ENCODE results near the gene ZFYVE19.

Gene ZFYVE19

DNA sequence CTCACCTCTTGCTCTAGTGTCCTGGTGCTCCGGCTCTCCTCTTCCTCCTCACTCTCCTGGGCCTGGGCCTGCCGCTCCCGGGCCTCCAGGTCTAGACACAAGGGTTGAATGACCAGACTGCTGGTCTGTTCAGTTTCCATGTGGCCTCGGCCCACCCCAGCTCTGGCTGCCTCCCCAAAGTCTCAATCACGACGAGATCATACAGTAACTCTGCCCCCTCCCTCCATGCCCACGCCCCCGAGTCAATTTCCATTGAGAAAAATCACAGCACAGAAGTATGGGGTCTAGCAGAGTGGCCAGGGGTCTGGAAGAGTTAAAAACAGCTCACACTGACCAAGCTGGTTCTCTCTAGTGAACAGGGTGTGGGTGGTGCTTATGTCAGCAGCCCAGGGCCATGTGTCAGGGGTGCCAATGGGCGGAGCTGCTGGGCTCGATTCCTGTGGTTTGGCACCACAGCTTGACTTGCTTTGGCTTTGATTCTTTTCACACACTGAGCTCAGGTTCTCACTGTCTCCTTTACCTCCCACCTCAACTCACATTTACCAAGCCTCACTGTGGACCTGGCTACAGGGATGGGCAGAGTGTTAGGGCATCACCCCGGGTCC is 30.2 kb upstream of the ZFYVE19 start:
- DNase-seq = no peak

DNA sequence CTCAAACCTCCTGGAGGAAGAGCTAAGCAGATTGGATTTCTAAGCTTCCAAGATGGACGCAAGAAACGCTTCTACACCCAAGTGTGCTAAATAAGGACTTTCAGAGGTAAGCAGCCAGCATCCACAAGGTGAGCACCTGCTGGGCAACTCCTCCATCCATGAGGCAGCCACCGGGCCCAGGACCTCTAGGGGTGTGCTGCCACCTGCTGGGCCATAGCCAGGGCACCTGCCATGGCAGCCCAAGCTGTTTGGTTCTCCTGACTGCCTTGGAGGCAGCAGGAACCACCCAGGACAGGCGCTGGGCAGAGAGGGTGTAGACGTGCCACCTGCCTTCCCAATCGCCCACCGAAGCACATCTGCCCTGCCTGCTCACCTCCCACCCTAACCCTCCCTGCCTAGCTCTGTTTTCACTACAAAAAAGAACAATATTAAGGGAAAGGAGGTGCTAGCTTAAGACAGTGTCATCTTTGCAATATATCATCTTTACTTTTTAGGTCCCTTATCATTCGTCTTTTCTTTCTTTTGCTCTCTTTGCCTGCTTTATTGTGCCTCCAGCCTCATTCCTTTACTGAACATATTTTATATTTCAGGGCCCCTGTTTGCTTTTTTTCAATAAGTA is 24.2 kb upstream of the ZFYVE19 start:
- peak; percentile 92 for DNase-seq

DNA sequence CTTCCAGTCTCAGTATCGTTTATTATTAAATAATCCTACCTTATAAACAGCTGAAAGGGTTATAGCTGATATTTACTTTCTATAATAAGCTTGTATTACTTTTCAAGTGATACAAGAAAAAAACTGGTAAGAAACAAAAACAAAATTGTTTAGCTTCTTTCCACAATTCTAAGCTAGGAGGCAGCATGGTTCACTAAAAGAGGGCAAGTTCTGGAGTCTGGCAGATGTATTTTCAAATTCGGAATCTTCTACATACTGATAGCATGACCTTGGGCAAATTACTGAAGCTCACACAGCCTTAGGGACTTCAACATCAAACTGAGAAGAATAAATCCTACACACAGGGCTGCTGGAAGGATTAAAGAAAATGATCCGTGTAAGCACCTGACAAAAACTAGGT is 21.7 kb upstream of the ZFYVE19 start:
- peak; percentile 16 for DNase-seq

DNA sequence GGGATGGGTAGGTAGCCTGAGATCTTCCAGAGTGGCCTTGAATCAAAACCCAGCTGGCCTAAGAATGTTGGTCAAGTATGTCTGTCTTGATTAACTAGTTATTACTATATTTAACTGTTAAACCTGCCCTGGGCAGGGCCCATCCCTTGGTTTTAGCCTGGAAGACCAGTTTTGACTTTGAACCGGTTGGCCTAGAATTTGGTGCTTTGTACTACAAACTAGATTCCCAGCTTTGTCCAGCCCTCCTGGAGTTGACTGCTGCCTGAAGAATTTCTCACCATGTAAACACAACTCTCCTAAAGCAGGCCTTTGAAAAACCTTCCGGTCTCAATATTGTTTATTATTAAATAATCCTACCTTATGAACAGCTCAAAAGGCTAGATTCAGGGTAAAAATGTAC is 21.1 kb upstream of the ZFYVE19 start:
- peak; percentile 23 for DNase-seq

DNA sequence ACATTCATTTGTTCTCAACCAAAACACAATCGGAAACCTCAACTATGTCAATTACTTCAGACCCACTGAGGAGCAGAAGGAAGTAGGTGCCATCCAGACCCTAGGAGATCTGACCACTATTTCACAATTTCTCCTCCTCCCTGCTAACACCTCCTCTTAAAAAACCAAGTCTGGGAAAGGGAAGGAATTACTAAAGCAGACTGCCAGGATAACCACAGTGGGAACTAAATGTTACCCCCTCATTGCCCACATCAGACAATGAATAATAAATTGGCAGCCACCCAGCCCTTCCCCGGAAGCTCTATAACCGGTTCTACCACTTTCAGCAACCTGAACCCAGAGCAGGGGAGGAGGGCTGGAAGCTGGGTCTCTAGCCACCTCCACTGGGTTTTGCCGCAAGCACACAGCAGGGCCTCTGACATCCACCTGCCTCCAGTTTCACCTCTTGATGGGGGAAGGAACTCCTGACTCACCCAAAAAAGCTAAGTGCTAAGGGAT is 19.5 kb upstream of the ZFYVE19 start:
- DNase-seq = peak; percentile 97

DNA sequence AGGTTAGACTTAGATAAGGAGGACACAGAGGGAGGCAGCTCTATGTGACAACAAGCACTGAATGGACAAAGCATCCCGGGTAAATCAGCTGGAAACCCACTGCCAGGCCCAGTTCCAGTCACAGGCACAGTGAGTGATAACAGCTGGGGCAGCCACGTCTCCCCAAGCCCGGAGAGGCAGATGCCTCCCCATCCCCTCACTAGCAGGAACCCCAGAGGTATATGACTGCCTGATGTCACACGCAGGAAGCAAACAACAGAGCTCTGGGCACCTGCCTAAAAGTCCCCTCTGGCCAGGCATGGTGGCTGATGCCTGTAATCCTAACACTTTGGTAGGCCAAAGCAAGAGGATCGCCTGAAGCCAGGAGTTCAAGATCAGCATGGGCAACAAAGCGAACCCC is 18.9 kb upstream of the ZFYVE19 start:
- peak; percentile 83 for DNase-seq

DNA sequence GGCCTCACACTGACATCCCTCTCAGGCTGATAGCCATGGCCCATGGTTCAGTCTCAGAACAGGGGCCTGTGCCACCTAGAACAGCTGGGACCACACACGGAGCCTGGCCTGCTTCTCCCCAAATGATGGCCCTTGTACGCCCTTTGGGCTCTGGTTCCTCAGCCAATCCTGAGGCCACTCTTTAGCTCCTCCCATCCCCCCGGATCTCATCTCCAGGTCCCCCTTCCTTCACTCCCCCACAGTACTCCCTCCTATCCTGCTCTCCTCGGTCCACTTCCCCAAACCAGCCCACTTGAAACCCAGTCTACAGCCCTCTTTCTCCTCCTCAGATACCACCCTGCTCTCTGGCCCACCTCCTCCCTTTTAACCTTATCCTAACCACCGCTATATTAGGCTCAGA is 17.8 kb upstream of the ZFYVE19 start:
- no peak for DNase-seq

DNA sequence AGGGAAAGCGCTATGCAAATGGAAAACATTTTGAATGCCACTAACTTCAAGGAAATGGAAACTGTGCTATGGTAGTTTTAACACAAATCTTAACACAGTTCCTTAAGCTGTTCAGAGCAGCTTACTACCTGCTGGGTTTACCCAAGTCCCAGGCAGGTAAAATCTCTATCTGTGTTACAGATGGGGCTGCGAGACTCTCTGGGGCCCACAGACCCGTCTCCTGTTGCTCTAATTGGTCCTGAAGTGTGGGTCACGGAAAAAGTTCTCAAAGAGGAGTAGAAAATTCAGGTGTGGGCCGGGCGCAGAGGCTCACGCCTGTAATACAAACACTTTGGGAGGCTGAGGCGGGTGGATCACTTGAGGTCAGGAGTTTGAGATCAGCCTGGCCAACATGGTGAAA is 16.9 kb upstream of the ZFYVE19 start:
- DNase-seq = no peak

DNA sequence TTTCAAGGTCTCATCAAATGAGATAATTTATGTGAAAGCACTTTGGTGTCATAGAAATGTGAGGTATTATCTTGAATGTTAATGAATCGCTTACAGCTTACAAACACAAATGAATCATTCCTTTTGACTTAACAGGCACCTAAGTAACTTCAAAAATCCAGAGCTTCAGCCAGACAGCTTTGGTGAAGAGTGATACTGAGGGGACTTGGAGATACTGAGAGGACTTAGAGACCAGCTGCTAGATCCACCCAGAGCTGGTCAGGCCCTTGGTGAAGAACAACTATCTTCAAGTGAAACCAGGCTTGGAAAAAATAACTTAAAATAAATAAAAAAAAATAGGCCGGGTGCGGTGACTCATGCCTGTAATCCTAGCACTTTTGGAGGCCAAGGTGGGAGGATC is 16.2 kb upstream of the ZFYVE19 start:
- peak; percentile 56 for DNase-seq

DNA sequence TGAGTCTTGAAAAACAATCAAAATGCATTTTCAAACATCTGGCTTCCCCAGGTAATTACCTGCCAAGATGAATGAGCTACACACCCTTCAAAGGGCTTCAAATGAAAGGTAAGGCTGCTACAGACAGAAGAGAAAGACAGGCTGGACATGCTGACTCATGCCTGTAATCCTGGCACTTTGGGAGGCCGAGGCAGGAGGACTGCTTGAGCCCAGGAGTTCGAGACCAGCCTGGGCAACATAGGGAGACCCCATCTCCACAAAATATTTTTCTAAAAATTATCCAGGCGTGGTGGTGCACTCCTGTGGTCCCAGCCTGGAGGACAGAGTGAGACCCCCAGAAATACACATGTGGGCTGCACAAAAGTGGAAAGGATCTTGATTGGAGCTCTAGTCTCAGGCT is 14.5 kb upstream of the ZFYVE19 start:
- DNase-seq = peak; percentile 19

DNA sequence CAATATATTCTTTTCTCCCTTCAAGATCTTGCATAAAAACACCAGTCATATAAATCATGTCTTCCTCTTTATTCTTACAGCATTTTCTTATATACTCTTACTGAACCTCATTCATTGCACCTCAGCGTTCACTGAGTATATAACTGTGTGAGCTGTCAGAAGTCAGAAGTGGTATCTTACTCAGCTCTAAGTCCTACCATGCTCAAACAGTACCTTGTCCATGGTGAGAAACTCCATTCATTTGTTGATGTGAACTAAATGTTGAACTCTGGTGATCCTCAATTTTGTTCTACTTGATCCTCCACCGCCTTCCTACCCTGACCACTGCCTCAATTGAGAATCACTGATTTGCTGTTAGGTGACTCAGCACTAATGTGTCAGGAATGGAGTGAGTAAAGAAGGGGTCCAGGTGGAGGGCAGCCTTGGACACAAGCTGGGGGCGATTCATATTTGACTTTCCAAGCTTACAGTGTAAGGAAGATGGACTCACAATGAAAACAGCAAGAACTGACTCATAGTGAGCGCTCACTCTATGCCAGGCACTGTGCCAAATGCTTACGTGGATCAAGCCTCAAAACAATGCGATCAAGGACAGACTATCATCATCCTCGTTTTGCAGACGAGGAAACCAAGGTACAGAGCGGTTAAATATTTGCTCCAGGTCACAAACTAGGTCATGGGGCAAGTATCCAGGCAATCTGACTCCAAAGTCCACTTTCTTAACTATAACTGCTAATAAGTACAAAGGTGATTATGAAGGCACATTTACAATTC is 13.5 kb upstream of the ZFYVE19 start:
- DNase-seq = peak; percentile 90

DNA sequence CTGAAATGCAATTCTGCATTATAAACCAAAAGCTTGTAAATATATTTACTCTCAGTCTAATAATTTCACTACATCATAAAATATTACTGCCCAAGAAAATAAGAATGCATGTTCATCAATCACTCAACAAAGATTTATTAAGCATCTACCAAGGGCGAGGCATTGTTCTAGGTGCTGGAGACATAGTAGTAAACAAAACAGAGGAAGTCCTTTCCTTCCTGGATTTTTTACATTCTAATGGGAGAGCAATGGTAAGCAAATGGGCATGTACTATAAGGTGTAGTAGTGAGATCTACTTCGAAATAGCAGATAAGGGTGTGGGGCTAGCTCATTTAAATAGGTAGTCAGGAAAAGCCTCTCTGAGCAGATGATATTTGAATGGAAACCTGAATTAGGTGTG is 10.8 kb upstream of the ZFYVE19 start:
- DNase-seq = no peak

DNA sequence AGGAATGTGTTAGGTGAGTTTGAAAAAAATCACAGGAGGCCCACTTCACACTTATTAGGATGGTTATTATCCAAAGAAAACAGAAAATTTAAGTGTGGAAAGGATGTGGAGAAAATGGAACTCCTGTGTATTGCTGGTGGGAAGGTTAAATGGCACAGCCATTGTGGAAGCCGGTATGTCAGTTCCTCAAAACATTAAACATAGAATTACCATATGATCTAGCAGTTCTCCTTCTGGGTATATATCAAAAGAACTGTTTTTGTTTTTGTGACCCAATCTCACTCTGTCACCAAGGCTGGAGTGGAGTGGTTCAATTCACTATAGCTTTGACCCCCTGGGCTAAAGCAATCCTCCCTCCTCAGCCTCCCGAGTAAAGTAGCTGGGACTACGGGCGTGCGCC is 10.4 kb upstream of the ZFYVE19 start:
- no peak for DNase-seq

DNA sequence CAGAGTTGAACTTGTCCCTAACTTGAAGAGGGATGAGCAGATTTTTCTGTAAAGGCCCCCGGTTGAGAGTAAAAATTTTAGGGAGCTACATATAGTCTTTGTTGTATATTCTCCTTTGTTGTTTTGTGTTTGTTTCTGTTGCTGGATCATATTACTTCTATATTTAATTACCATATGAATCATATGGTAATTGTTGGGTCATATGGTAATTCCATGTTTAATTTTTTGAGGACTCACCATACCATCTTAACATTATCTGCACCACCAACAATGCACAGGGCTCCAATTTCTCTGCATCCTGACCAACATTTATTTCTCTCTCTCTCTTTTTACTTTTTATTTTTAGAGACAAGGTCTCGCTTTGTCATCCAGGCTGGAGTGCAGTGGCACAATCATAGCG is 7.4 kb upstream of the ZFYVE19 start:
- no peak for DNase-seq

DNA sequence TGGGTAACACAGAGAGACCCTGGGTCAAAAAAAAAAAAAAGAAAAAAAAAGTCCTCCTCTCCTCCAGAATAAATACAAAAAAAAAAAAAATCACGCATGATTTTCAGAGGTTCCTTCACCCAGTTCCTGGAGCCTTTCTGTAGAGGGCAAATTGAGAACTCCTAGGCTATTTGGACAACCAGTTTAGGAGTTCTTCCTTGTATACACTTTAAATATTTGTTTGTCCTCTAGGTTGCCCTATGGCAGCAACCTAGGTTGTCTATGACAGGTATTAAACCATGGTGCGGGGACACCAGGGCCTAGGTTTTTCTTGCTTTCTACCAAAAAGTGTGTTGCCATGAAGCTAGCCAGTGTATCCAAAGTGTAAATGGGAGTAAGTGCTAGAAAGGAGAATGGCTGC is 3.8 kb upstream of the ZFYVE19 start:
- DNase-seq = no peak

DNA sequence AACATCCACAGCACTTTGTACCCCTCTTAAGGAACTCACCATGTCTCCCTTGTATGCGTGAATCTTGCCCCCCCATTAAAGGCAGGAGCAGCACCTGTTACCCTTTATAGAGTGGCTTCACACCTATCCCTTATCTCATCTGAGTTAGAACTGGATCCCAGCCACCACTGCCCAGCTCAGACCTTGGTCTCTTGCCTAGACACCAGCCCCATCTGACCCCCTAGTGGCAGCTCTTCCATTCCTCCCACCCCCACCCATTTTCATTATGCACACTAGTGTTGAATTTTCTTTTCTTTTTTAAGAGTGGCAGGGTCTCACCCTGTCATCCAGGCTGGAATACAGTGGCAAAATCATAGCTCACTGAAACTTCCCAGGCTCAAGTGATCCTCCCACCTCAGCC is 3.2 kb upstream of the ZFYVE19 start:
- DNase-seq = no peak

DNA sequence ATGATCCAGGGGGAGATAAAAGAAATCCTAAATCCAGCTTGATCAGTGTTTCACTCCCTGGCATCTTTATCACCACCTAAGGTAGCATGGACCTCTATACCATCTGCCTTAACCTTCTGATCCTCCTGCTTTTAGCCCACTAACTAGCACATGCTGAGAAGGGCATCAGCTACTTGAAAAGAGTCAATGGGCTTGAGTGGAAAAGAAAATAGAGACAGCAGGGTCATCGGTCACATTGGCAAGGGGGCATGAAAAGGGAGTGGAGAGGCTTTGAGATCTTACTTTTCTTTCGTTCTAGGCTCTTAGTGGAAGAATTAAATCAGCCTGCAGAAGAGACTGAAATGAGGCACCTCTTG is 239 bp upstream of the ZFYVE19 start:
- no peak for DNase-seq

DNA sequence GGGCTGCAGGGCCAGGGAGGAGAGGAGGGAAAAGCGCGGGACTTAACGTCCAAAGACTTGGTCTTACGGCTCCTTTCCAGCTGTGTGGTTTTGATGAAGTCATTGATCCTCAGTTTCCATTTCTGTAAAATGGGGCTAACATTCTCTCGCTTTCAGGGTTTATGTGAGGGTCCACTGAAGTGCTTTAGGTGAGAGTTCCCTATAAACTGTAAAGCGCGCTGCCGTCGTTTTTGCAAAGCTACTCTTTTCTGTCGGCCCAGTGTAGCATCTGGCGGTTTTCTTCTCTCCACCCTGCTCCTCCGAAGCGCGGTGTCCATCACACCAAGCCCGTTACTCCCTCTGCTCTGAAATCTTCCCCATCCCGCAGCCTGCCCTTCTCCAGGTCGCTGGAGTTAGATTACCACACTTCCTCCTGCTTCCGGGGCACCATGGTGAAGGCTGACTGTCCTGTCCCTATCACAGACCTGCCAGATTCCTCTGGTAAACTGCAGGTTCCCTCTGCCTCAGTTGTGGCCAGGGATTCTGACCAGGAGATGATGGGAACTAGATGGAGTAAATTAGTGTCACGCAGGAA is 1.1 kb downstream of the ZFYVE19 start:
- peak; percentile 38 for DNase-seq

DNA sequence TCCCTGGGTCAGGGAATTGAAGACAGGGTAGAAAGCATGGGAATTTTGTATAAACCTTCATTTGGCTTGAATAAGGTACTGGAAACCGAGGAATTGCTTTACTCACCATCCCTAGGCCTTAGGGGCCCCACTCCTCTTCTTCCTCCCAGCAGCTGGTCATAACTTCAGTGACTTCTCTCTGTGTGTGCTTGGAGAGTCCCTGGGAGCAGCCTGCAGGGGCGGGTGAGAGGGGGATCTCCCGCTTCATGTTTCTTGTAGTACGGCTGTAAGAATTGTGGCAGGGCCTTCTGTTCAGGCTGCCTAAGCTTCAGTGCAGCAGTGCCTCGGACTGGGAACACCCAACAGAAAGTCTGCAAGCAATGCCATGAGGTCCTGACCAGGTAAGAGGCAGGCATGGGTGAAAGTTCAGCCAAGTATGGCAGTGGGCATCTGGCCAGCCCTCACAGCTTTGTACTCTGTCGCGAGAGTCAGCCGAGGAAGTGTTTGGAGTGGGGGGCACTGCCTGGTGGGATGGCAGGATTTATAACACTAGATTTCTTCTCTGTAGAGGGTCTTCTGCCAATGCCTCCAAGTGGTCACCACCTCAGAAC is 2.1 kb downstream of the ZFYVE19 start:
- no peak for DNase-seq

DNA sequence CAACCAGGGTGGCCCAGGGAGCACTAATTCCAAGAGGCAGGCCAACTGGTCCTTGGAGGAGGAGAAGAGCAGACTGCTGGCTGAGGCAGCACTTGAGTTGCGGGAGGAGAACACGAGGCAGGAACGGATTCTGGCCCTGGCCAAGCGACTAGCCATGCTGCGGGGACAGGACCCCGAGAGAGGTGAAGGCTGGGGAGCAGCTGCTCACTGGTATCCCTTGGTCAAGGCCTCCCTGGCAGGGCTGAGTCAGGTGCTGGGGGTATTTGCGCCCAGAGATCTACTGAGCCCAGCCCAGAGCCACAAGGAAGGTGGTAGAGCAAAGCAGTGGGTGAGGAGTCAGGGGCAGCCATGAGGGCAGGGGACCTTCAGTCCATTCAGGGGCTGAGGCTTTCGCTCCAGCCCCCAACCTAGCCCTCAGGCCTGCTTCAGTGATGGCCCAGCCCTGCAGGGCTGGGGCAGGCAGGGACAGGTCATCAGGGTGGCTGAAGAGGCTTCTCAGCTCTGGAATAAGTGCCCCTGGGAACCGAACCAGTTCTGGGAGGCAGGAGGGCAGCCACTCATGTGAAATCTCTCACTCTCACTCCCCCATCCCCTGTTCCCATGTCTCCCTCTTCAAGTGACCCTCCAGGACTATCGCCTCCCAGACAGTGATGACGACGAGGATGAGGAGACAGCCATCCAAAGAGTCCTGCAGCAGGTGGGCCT is 6.0 kb downstream of the ZFYVE19 start:
- DNase-seq = no peak

DNA sequence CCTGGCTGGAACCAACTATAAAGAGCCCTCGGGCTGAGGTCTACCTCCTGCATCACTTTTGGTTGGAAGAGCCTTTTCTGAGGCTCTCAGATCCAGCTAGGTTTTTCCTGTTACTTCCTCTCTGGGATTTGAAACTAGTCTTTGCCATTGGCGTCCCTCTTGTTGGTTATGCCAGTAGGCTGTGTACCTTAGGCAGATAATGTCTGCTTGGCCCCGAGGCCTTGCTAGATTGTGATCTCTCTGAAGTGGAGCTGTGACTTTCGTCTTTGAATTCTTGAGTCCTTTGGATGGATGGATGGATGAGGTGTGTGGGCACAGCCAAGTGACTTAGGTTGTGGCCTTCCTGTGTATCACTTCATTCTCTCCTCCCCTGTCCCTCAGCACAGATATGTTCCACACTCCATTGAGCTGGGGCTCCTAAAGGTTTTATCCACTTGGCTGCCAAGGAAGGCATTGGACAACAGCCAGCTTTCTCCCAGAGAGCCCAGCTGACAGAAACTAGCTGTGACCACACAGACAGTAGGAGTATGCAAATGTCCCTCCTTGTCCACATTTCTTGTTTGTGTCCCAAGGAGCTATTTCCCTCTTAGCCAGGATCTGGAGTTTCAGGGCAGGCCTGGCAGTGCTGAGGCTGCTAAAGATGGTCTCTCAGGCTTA is 8.3 kb downstream of the ZFYVE19 start:
- no peak for DNase-seq

DNA sequence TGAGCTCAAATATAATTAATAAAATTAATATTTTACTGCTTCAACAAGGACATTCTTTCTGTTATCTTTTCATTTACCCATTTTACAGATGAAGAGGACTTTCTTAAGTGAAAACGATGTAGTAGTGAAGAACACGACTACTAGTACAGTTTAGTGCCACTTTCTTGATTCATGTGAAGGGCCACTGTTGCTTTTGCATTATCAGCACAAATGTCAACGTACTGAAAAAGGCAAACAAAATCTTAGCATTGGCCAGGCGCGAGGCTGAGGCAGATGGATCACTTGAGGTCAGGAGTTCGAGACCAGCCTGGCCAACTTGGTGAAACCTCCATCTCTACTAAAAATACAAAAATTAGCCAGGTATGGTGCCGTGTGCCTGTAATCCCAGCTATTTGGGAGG is 12.2 kb downstream of the ZFYVE19 start:
- no peak for DNase-seq
